Measurements from ENCODE around the gene ELFN2. TPM values are rescaled to one million over a fixed set of nuclear protein-coding genes. Genes with fewer than 3 reads are reported as not detected.

The ELFN2 gene
- total RNA-seq, 1 donor = under 0.01 TPM

DNA sequence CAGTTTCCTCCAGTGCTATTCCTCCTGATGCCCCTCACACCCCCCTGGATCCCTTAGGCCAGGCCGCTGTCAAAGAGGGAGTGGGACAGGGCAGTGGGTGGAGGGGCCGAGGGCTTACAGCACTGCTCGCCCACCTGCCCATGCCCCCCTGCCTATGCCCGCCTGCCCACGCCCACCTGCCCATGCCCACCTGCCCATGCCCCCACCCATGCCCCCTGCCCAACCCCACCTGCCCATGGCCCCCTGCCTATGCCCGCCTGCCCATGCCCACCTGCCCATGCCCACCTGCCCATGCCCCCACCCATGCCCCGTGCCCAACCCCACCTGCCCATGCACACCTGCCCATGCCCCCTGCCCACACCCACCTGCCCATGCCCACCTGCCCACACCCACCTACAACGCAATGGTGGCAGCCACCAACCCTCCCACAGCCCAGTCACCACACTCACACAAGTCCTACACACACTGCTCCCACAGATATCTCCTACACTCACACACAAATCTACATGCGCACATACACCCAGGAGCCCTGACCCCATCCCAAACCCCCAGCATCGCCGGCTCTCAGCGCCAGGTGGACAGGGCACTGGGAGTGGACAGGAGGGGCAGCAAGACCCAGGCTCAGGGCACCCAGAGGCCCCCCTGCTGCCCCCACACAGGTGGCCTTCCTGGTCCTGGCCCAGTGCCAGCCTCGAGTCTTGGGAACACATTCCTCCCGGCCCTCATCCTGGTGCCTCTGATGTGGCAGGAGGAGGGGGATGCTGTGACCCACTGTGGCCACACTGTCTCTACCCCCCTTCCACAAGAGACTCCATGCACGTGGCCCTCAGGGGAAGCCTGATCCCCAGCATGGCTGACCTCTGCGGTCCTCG, 83.2 kb downstream of the ELFN2 start:
- H3K4me1 ChIP-seq (ENCODE audit: insufficient read depth, low read length) = peaks cover 11% of the 10 kb centered on the region
- no peaks in the 10 kb centered on the region for H3K79me2 ChIP-seq (ENCODE audit: insufficient read depth, low read length)
- no peaks in the 10 kb centered on the region for H3K36me3 ChIP-seq (ENCODE audit: insufficient read depth, low read length)
- peak; percentile 81 for DNase-seq (ENCODE audit: insufficient read length, low spot score, missing footprints)
- TF ChIP-seq, protein P1, sequence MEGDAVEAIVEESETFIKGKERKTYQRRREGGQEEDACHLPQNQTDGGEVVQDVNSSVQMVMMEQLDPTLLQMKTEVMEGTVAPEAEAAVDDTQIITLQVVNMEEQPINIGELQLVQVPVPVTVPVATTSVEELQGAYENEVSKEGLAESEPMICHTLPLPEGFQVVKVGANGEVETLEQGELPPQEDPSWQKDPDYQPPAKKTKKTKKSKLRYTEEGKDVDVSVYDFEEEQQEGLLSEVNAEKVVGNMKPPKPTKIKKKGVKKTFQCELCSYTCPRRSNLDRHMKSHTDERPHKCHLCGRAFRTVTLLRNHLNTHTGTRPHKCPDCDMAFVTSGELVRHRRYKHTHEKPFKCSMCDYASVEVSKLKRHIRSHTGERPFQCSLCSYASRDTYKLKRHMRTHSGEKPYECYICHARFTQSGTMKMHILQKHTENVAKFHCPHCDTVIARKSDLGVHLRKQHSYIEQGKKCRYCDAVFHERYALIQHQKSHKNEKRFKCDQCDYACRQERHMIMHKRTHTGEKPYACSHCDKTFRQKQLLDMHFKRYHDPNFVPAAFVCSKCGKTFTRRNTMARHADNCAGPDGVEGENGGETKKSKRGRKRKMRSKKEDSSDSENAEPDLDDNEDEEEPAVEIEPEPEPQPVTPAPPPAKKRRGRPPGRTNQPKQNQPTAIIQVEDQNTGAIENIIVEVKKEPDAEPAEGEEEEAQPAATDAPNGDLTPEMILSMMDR (IDR thresholded peaks at IDR 0.05; ENCODE audit: extremely low read depth, low read depth, low read length) = no peak
- H3K27ac ChIP-seq (ENCODE audit: low read depth, low read length) = no peak overlapping the region
- no peaks in the 10 kb centered on the region for H3K9me3 ChIP-seq (ENCODE audit: low read depth, low read length)
- H3K4me3 ChIP-seq (ENCODE audit: insufficient read depth, low read length) = no peak overlapping the region
- no peak overlapping the region for H3K4me2 ChIP-seq (ENCODE audit: insufficient read depth, low read length)
- H4K20me1 ChIP-seq (ENCODE audit: insufficient read depth, low read length) = no peaks in the 10 kb centered on the region
- H2AFZ ChIP-seq (ENCODE audit: low read length) = no peak overlapping the region
- H3K27me3 ChIP-seq (ENCODE audit: insufficient read depth, low read length) = peaks cover 26% of the 10 kb centered on the region

DNA sequence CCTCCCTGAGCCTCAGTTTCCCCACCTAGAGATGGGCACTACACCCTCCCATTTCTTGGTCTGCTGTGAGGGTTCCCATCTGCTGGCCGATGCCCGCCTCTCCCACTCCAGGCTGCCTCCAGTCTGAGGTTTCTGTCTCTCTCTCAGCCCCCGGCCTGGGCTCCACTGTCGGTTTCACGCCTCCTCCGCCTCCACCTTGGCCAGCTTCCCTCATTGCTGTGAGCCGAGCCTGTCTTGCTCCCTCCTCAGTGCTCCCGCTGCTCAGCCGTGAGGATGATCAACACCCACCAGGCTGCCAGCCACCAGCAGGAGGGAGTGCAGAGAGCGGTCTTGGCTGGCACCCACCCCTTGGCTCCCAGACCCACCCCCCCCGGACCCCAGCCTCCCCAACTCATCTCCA, 83.9 kb downstream of the ELFN2 start:
- Histone ChIP-seq H3K27me3 (ENCODE audit: insufficient read depth, low read length) (peaks cover 26% of the 10 kb centered on the region), H3K9me3 (ENCODE audit: low read depth, low read length) (no peaks in the 10 kb centered on the region), H3K4me3 (ENCODE audit: insufficient read depth, low read length) (no peak overlapping the region), H3K4me2 (ENCODE audit: insufficient read depth, low read length) (no peak overlapping the region), H4K20me1 (ENCODE audit: insufficient read depth, low read length) (no peaks in the 10 kb centered on the region), H2AFZ (ENCODE audit: low read length) (no peak overlapping the region), H3K36me3 (ENCODE audit: insufficient read depth, low read length) (no peaks in the 10 kb centered on the region), H3K27ac (ENCODE audit: low read depth, low read length) (no peak overlapping the region), H3K79me2 (ENCODE audit: insufficient read depth, low read length) (no peaks in the 10 kb centered on the region), H3K4me1 (ENCODE audit: insufficient read depth, low read length) (peaks cover 11% of the 10 kb centered on the region)
- no peak for DNase-seq (ENCODE audit: insufficient read length, low spot score, missing footprints)
- TF ChIP-seq, protein P1 (IDR thresholded peaks at IDR 0.05; ENCODE audit: extremely low read depth, low read depth, low read length) = no peak

DNA sequence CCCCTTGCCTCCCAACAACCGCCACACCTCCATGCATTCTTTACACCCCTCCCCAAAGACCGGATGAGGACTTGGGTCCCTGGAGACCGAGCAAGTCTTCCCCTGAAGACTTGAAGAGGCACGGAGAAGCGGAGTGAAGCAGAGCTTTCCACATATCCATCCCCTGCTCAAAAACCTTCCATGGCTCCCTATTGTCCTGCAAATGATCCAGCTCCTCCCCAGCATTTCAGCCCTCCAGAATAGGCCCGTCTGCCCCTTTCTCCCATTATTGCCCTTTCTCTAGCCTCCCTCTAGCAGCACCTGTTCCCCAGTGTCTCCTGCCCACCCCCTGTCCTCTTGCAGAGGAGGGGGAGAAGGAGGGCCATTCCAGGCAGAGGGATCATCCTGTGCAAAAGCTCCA, 85.2 kb downstream of the ELFN2 start:
- DNase-seq (ENCODE audit: insufficient read length, low spot score, missing footprints) = peak; percentile 70
- no peak overlapping the region for H3K4me3 ChIP-seq (ENCODE audit: insufficient read depth, low read length)
- H3K27ac ChIP-seq (ENCODE audit: low read depth, low read length) = no peak overlapping the region
- TF ChIP-seq, protein P1 (IDR thresholded peaks at IDR 0.05; ENCODE audit: extremely low read depth, low read depth, low read length) = no peak
- H2AFZ ChIP-seq (ENCODE audit: low read length) = no peak overlapping the region
- peaks cover 14% of the 10 kb centered on the region for H3K4me1 ChIP-seq (ENCODE audit: insufficient read depth, low read length)
- no peaks in the 10 kb centered on the region for H3K36me3 ChIP-seq (ENCODE audit: insufficient read depth, low read length)
- no peak overlapping the region for H3K4me2 ChIP-seq (ENCODE audit: insufficient read depth, low read length)
- no peaks in the 10 kb centered on the region for H4K20me1 ChIP-seq (ENCODE audit: insufficient read depth, low read length)
- no peaks in the 10 kb centered on the region for H3K79me2 ChIP-seq (ENCODE audit: insufficient read depth, low read length)
- no peaks in the 10 kb centered on the region for H3K9me3 ChIP-seq (ENCODE audit: low read depth, low read length)
- peaks cover 26% of the 10 kb centered on the region for H3K27me3 ChIP-seq (ENCODE audit: insufficient read depth, low read length)
